Fibroblast of peridontal ligament (primary cell): ENCODE results near the gene E2F1.
A peak's percentile ranks its signal among the peaks of the same experiment; 100 is the strongest.
"Not testable (repeated sequence)": the region's sequence is repeated elsewhere in the genome, so short reads cannot be mapped to it uniquely, and the experiment has no call there.

Experiments
- DNase-seq: peaks from one replicate; pipeline ENCODE4 v3.0.0-alpha.2; 2010; ENCODE audit errors: extremely low read depth

Gene E2F1

DNA sequence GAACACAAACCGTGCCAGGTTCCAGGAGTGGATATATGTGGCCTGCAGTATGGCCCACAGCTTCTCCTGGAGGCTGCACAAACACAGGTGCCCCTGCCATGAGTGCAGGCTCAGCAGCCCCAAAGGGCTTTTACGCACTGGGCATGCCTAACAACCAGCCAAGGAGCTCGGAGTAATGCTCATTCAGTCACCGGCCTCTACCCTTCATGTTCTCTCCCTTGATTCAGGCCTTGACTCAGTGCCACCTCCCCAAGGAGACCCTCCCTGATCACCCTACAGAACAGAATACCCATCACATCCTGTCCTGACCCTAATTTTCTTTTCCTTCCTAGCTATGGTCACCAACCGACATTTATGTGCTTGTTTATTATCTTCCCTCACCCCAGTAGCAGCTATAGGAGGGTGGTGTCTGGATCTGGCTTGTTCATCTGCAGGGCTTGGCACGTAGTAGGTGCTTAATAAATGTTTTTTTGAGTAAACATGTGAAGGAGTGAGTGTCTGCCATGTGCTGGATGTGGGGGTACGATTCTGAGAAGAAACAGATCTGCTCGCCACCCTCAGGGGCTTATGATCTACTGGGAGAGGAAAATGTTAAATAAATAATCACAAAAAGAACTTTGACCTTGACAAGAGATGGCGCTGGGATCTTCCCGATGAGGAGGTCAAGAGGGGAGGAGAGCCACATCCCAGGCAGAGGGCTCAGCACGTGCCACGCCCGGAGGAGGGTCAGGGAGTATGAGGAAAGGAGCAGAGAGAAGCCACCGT is 24.7 kb upstream of the E2F1 start:
- DNase-seq: no peak

- no peak for DNase-seq
These were observed 23.8 kb upstream of the E2F1 start for GRCh38 chr20:33709905-33710541.

- DNase-seq: no peak
These were observed 23.2 kb upstream of the E2F1 start for GRCh38 chr20:33709398-33709797.

DNA sequence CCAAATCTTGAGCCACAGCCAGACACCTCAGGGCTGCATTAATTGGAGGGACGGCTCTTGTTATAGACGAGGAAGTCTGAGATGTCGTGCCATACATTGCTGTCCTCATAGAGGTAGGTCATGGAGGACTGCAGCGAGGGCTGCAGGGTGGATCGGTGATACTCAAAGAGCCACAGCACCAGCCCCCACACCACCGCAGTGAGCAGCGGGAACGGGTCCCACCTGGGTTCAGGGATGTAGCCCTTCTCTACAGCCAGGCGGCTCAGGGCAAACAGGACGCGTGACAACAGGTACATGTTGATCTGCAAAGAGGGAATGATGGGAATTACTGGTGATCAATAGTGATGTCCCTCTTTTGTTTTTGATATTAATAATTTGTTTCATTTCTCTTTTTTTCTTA is 21.5 kb upstream of the E2F1 start:
- DNase-seq: no peak

DNA sequence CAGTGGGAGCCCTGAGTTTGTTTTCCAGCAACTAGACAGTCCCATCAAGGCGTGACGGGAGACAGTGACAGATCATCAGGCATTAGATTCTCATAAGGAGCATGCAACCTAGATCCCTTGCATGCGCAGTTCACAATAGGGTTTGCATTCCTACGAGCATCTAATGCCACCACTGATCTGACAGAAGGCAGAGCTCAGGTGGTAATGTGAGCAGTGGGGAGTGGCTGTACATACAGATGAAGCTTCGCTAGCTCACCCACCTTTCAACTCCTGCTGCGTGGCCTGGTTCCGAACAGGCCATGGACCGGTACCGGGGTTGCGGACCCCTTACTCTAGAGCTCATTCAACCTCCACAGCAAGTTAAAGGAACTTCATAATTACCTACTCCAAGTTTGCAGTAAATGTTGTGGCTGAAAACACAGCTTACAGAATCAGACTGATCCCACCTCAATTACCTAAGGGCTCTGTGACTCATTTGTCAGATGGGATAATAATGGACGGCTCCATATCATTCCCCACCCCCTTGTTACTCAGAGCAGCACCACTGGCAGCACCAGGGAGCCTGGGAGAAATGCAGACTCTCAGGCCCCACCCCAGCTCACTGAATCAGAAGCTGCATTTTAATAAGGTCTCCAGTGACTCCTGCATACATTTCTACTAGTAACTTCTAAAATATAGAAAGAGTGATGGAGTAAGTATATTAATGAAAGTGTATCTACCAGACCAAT is 18.2 kb upstream of the E2F1 start:
- no peak for DNase-seq

GRCh38 chr20:33703498-33704137 is 17.4 kb upstream of the E2F1 start:
- DNase-seq: no peak

DNA sequence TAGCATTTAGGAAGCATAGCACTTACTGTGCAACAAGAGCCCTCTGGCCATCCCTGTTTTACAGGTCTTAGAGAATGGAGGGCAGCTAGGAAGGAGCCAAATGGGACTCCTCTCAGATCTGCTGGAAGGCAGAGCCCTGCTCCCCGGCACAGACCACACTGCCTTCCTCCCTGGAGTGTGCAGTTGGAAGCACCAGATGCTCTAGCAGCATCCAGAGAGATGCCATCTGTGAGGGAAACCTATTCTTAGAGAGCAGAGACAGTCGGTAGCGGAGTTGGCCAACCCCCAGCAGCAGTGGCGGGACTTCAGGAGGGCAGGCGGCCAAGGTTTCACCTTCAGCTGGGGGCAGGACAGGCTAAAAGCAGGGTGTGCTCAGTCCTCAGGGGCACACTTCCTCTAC is 16.7 kb upstream of the E2F1 start:
- no peak for DNase-seq

- no peak for DNase-seq
These were observed 15.7 kb upstream of the E2F1 start for GRCh38 chr20:33701629-33702450.

GRCh38 chr20:33700696-33701441 is 14.7 kb upstream of the E2F1 start:
- DNase-seq: not testable (repeated sequence)

- DNase-seq: not testable (repeated sequence)
These were observed 12.8 kb upstream of the E2F1 start for GRCh38 chr20:33698966-33699365.

DNA sequence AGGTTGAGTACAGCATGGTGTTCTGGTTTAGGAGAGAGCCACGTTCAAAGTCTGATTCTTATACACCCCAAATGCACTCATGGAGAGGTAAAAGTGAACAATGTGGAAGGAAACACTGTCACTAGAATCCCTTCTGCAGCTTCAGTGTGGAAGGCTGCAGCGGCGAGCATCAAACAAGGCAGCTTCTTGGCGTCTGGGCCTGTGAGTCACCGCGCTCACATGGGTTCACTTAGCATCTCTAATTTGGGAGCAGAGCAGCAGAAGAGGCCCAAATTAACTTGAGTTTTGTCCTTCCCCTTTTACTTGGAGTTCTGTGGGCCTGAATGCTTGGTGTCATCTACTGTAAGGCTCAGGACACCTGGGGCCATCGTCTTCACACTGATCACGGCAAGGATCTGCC is 10.9 kb upstream of the E2F1 start:
- DNase-seq: peak; percentile 78

DNA sequence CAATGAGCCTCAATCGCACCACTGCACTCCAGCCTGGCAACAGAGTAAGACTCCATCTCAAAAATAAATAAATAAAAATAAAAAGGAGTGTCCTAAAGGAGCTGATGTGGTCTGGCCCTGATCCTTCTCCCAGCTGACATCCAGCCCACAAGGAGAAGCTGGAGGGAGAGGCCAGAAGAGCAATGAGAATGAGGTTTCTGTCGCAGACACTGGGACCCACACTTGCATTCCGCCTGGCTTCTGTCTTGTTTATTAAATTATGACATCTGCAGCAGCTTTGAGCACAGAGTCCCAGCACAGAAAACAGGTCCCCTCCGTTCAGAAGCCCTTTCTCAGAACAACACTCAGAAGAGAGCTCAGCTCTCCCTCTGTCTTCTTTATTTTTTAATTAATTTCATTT is 10.3 kb upstream of the E2F1 start:
- peak; percentile 12 for DNase-seq

- no peak for DNase-seq
These were observed 8.4 kb upstream of the E2F1 start for GRCh38 chr20:33694639-33695012.

DNA sequence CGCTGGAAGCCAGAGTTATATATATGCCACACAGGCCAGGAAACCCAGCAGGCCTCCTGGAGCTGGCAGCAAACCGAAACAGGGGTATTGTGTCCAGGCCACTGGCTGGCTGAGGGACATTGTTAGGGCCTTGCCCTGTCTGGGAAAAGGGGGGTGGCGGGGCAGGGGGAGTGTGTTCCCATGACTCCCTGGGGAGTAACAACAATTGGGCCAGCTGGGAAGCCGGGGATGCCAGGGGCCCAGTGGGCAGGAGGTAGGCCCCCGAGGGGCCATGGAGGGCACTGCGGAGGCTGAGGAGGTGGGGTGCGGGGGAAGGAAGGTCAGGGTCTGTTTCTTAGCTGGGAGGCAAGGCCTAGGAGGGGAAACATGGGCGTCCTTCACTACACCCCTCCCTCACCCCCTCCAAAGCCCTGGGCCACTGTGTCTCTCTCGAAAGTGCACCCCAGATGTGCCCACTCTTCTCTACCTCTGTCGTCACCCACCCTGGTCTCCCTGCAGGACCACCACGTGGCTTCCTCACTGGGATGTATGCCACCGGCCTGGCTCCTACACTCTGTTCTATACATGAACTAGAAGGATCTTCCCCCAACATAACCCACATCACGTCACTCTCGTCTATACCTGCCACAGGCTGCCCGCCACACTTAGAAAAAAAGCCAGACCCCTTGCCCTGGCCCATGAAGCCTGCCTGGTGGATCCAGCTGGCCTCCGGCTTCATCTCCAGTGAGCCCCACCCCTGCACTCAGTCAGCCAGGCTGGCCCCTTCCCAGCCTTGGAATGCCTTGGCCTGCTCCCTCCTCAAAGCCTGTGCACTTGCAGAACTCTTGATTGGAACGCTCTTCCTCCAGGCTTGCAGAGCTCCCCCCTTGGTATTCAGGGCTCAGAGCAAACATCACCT is 7.8 kb upstream of the E2F1 start:
- DNase-seq: peak; percentile 13

- DNase-seq: no peak
These were observed 7.1 kb upstream of the E2F1 start for GRCh38 chr20:33693289-33693688.

DNA sequence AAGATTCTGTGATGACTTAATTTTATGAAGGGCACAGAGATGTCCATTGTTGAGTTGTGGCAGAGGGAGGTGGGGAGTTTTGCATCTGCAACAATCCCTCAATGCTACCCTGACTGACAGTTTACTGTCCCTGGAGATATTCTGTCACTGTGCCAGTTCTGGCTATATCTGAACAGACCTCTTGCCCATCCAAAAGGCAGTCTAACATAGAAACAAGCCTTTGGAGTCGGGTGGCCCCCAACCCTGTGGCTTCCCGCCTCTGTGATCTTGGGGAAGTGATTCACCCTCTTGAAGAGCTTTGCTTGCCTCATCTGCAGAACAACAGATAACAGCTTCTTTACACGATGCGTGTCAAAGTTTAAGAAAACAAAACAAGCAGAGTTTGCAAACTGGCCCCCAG is 3.8 kb upstream of the E2F1 start:
- DNase-seq: peak; percentile 26

DNA sequence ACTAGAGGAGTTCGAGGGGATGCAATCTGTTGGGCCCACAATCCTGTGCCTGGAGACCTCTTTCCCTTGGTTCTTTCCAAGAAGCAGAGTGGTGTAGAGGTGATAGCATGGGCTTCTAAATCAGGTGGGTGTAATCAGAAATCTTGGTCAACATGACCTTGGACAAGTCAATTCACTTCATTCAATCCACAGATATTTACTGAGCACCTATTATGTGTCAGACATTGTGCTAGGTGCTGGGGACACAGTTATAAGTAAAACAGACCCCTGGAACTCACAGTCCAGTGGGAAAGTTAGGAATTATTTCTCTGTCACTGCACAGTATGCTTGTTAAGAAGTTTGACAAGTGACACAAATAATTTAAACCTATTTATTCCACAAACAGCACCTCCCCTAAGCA is 3.3 kb upstream of the E2F1 start:
- no peak for DNase-seq

GRCh38 chr20:33688938-33689424 is 2.8 kb upstream of the E2F1 start:
- DNase-seq: no peak
